IMR-90 (cell line): Measurements from ENCODE around the gene WASHC4. TPM values are rescaled to one million over a fixed set of nuclear protein-coding genes. Genes with fewer than 3 reads are reported as not detected.

Source experiments
- ATAC-seq: fragments of 200-7000 bp; cut with Tn5 transposase; 2 replicates; pipeline ENCODE4 v1.9.1; 2020; ENCODE audit warnings: low read depth, mild to moderate bottlenecking, moderate library complexity
- BruUV-seq: library from RNA; stranded (reverse); fragments of 400-500 nt; replicated peaks from 2 replicates; lab custom pipeline; 2021; lab: Mats Ljungman, UMichigan
- CTCF ChIA-PET: fragments of 300-600 bp; formaldehyde crosslinking; extraction: SDS; loops from one replicate; lab custom pipeline; 2021; ENCODE audit warnings: antibody characterized with exemption; lab: Yijun Ruan, JAX
- POLR2A ChIA-PET: fragments of 300-600 bp; sonication (Branson Sonifier 250); formaldehyde crosslinking; loops from one replicate; lab custom pipeline; 2022; ENCODE audit warnings: antibody characterized with exemption; ENCODE audit not compliant: unreplicated experiment; lab: Charles Lee
- DNase-seq: peaks from one replicate; pipeline ENCODE4 v3.0.0; 2013
- H2AFZ ChIP-seq: replicated peaks from 2 replicates; pipeline ENCODE3; 2013; ENCODE audit warnings: low read length, mild to moderate bottlenecking; ENCODE audit not compliant: poor library complexity
- H2AK5ac ChIP-seq: 2 replicates; pipeline ENCODE4 v1.6.1; 2013; ENCODE audit warnings: low read depth, low read length, inconsistent platforms
- H2AK9ac ChIP-seq: replicated peaks from 2 replicates; pipeline ENCODE3; 2013; ENCODE audit warnings: mild to moderate bottlenecking, low read depth, low read length, moderate library complexity; ENCODE audit not compliant: poor library complexity
- H2BK120ac ChIP-seq: 2 replicates; pipeline ENCODE4 v1.6.1; 2013; ENCODE audit warnings: low read depth, low read length, inconsistent platforms
- H2BK15ac ChIP-seq: 3 replicates; pipeline ENCODE4 v1.6.1; 2013; ENCODE audit warnings: low read depth, low read length, inconsistent platforms
- H2BK20ac ChIP-seq: 2 replicates; pipeline ENCODE4 v1.6.1; 2013; ENCODE audit warnings: low read depth, mild to moderate bottlenecking, inconsistent platforms, low read length, moderate library complexity
- H2BK5ac ChIP-seq: 2 replicates; pipeline ENCODE4 v1.6.1; 2013; ENCODE audit warnings: mild to moderate bottlenecking, low read depth, low read length, inconsistent platforms; ENCODE audit not compliant: poor library complexity, severe bottlenecking
- H3K14ac ChIP-seq: replicated peaks from 2 replicates; pipeline ENCODE4 v1.6.1; 2013; ENCODE audit warnings: low read depth, low read length, inconsistent platforms
- H3K18ac ChIP-seq: 2 replicates; pipeline ENCODE4 v1.6.1; 2013; ENCODE audit warnings: low read depth, low read length, control low read depth
- H3K23ac ChIP-seq: 2 replicates; pipeline ENCODE4 v1.6.1; 2013; ENCODE audit warnings: low read depth, low read length, inconsistent platforms
- H3K27ac ChIP-seq: 2 replicates; pipeline ENCODE4 v1.5.1; 2013; ENCODE audit warnings: mild to moderate bottlenecking, control low read depth, low read length; ENCODE audit not compliant: insufficient read depth
- H3K27me3 ChIP-seq: 2 replicates; pipeline ENCODE4 v1.6.1; 2013; ENCODE audit warnings: low read length; ENCODE audit not compliant: control insufficient read depth, insufficient read depth
- H3K36me3 ChIP-seq: 2 replicates; pipeline ENCODE4 v1.6.1; 2013; ENCODE audit warnings: low read length, mixed read lengths; ENCODE audit not compliant: control insufficient read depth, insufficient read depth
- H3K4ac ChIP-seq: 2 replicates; pipeline ENCODE4 v1.6.1; 2013; ENCODE audit warnings: low read depth, low read length, inconsistent platforms
- H3K4me1 ChIP-seq: 2 replicates; pipeline ENCODE4 v1.6.1; 2013; ENCODE audit warnings: low read length, mixed read lengths; ENCODE audit not compliant: control insufficient read depth, insufficient read depth
- H3K4me2 ChIP-seq: 2 replicates; pipeline ENCODE4 v1.6.1; 2013; ENCODE audit warnings: low read depth, mild to moderate bottlenecking, control low read depth, low read length, moderate library complexity
- H3K4me3 ChIP-seq: 2 replicates; pipeline ENCODE4 v1.5.1; 2013; ENCODE audit warnings: low read depth, mild to moderate bottlenecking, control low read depth, low read length, moderate library complexity; ENCODE audit not compliant: insufficient read depth
- H3K56ac ChIP-seq: 2 replicates; pipeline ENCODE4 v1.6.1; 2013; ENCODE audit warnings: low read length, inconsistent platforms; ENCODE audit not compliant: insufficient read depth; ENCODE audit errors: extremely low read depth
- H3K79me1 ChIP-seq, 2 experiments: 2 replicates each; pipeline ENCODE4 v1.6.1; 2013; ENCODE audit warnings: low read length in 2 of 2, inconsistent platforms in 1 of 2, low read depth in 1 of 2
- H3K9ac ChIP-seq: 2 replicates; pipeline ENCODE4 v1.6.1; 2013; ENCODE audit warnings: low read depth, low read length, control low read depth
- H3K9me1 ChIP-seq: 2 replicates; pipeline ENCODE4 v1.6.1; 2013; ENCODE audit warnings: low read length, inconsistent platforms; ENCODE audit not compliant: insufficient read depth
- H3K9me3 ChIP-seq: 2 replicates; pipeline ENCODE4 v1.6.1; 2013; ENCODE audit warnings: low read length; ENCODE audit not compliant: control insufficient read depth, insufficient read depth
- H4K20me1 ChIP-seq: 2 replicates; pipeline ENCODE4 v1.6.1; 2013; ENCODE audit warnings: low read length, inconsistent platforms; ENCODE audit not compliant: insufficient read depth
- H4K5ac ChIP-seq: 2 replicates; pipeline ENCODE4 v1.6.1; 2013; ENCODE audit warnings: mild to moderate bottlenecking, low read depth, low read length, control low read depth
- H4K8ac ChIP-seq, 2 experiments: 2 replicates each; pipeline ENCODE4 v1.6.1; 2013; ENCODE audit warnings: low read depth in 2 of 2, low read length in 2 of 2, control low read depth in 1 of 2, inconsistent platforms in 1 of 2
- H4K91ac ChIP-seq: 2 replicates; pipeline ENCODE4 v1.6.1; 2013; ENCODE audit warnings: low read depth, low read length, inconsistent platforms; ENCODE audit not compliant: insufficient read depth
- ELK1 ChIP-seq: fragments of 150-350 bp; IDR thresholded peaks from 2 replicates; pipeline ENCODE4 v1.6.1; 2016; ENCODE audit warnings: low read depth, mild to moderate bottlenecking, low read length, moderate library complexity, borderline replicate concordance
- MAZ ChIP-seq: IDR thresholded peaks from 2 replicates; pipeline ENCODE4 v1.6.1; 2012; ENCODE audit warnings: low read depth, mild to moderate bottlenecking, low read length, improper control_type of control experiment, moderate library complexity, borderline replicate concordance
- NFE2L2 ChIP-seq: fragments of 150-350 bp; IDR thresholded peaks from 2 replicates; pipeline ENCODE4 v1.6.1; 2016; ENCODE audit warnings: low read depth, mild to moderate bottlenecking, low read length
- USF2 ChIP-seq: fragments of 150-350 bp; IDR thresholded peaks from 2 replicates; pipeline ENCODE4 v1.6.1; 2017; ENCODE audit warnings: mild to moderate bottlenecking, antibody characterized with exemption, low read length, low read depth
- WGBS, 2 experiments: methylation state at CpG; one replicate each; pipeline versions ENCODE4 v1.1.5 to v1.1.7; 2013; ENCODE audit warnings: missing lambda C conversion rate in 2 of 2; ENCODE audit not compliant: insufficient read length in 1 of 2; ENCODE audit errors: extremely low coverage in 2 of 2; 5-methylcytosine and 5-hydroxymethylcytosine counted together
- dilution Hi-C: fragments of 300-500 bp; cut with HindIII; formaldehyde crosslinking; loops from one replicate; pipeline ENCODE4 v1.14.3; 2018; ENCODE audit warnings: low sequenced_read_pairs; ENCODE audit not compliant: unreplicated experiment
- in situ Hi-C: fragments of 300-500 bp; cut with MboI; formaldehyde crosslinking; loops from 3 replicates; pipeline ENCODE4 v1.14.3; 2019; ENCODE audit warnings: low sequenced_read_pairs, inconsistent platforms, mixed read lengths
- intact Hi-C: fragments of 100-400 bp; cut with micrococcal nuclease; formaldehyde crosslinking; loops from 2 replicates; pipeline ENCODE4 v1.10.0; 2022
- polyA plus RNA-seq, 3 experiments: library from polyadenylated mRNA; depleted of rRNA; stranded (reverse); fragments of >200 nt; gene quantifications; 2 replicates each; pipeline ENCODE4 v1.2.3, GENCODE V29; 2012; ENCODE audit warnings: low replicate concordance in 1 of 3
- total RNA-seq: library from RNA; depleted of rRNA; stranded (reverse); fragments of >200 nt; gene quantifications from 2 replicates; pipeline ENCODE4 v1.2.3, GENCODE V29; 2012

Gene WASHC4
- total and polyA plus RNA-seq, 2 of the 4 experiments (the other 2 are of a cell fraction) = 16.4 to 47.0 TPM

- H2BK15ac ChIP-seq = no peak overlapping the region
- H3K4me2 ChIP-seq = no peak overlapping the region
- no peak overlapping the region for H4K5ac ChIP-seq
- H2AFZ ChIP-seq = no peak overlapping the region
- peaks cover 11 to 68% of the 10 kb centered on the region in 2 experiments; a peak in 3 of 4 replicates for H3K79me1 ChIP-seq
- ChIA-PET CTCF (no interaction called here), POLR2A (interaction anchor here (0.7 kb wide), 1 partner anchor 465 kb away, joined by 10 read pairs; no protein-coding TSS in a partner anchor)
- H2BK120ac ChIP-seq = no peak overlapping the region
- ATAC-seq = no peak
- intact Hi-C loops = no loop called here
- no peak overlapping the region for H3K27ac ChIP-seq
- H2AK9ac ChIP-seq = no peak overlapping the region
- no CpG with 5 or more reads among the region's 3 CpGs for WGBS, 2 experiments
- H3K36me3 ChIP-seq = peaks cover 9% of the 10 kb centered on the region; the same call in 1 of the 2 replicates
- no peak overlapping the region for H3K14ac ChIP-seq
- no peak overlapping the region for H2BK20ac ChIP-seq
- in situ Hi-C loops = no loop called here
- no peaks in the 10 kb centered on the region for H3K9me3 ChIP-seq
- H3K4me1 ChIP-seq = peaks cover 3% of the 10 kb centered on the region
- H2AK5ac ChIP-seq = no peak overlapping the region
- no peak overlapping the region for H3K9ac ChIP-seq
- no peak overlapping the region; the same call in 1 of the 2 replicates for H3K18ac ChIP-seq
- dilution Hi-C loops = no loop called here
- H3K23ac ChIP-seq = no peak overlapping the region
- TF ChIP-seq NFE2L2 = no peak
- TF ChIP-seq MAZ = no peak
- no peak for TF ChIP-seq ELK1
- TF ChIP-seq USF2 = no peak
- H3K9me1 ChIP-seq = peaks cover 6% of the 10 kb centered on the region; the same call in 1 of the 2 replicates
- no peak for DNase-seq
- H3K4me3 ChIP-seq = no peak overlapping the region
- H4K91ac ChIP-seq = no peak overlapping the region
- H4K8ac ChIP-seq = no peak overlapping the region
- no peak overlapping the region for H3K56ac ChIP-seq
- no TSS peak for BruUV-seq
- H2BK5ac ChIP-seq = no peak overlapping the region
- H3K27me3 ChIP-seq = no peaks in the 10 kb centered on the region
- H4K20me1 ChIP-seq = peaks cover 8% of the 10 kb centered on the region; the same call in 1 of the 2 replicates
- H3K4ac ChIP-seq = no peak overlapping the region
Measured at GRCh38 chr12:105076913-105077312, 30.6 kb upstream of the WASHC4 start.
